Measurements from ENCODE around the gene OMP.

GRCh38 chr11:77062924-77063323, 39.7 kb upstream of the OMP start:
- TF ChIP-seq CTCF (IDR thresholded peaks at IDR 0.05; ENCODE audit: low read depth, low read length) (no peak), POLR2A (IDR thresholded peaks at IDR 0.05; ENCODE audit: extremely low read depth, insufficient read length) (no peak), MYC (IDR thresholded peaks at IDR 0.05; ENCODE audit: low read depth, low read length) (no peak)
- TF ChIP-seq, protein P1, sequence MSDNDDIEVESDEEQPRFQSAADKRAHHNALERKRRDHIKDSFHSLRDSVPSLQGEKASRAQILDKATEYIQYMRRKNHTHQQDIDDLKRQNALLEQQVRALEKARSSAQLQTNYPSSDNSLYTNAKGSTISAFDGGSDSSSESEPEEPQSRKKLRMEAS (IDR thresholded peaks at IDR 0.05; ENCODE audit: low read depth, low read length): no peak
